Gastrocnemius medialis (tissue), 4 donors: Measurements from ENCODE around the gene STX11. TPM values are rescaled to one million over a fixed set of nuclear protein-coding genes. Genes with fewer than 3 reads are reported as not detected.
A peak's percentile ranks its signal among the peaks of the same experiment; 100 is the strongest.

Source experiments
- ATAC-seq, 2 donors: fragments of 150-250 bp; one replicate each; pipeline ENCODE4 v1.9.1; 2016
- DNase-seq, 2 donors: peaks; one replicate each; pipeline ENCODE4 v3.0.0-alpha.2; 2019
- H3K27ac ChIP-seq, 4 donors: fragments of 200-600 bp; sonication (generic); 1 replicate in 1 of 4; 2 replicates in 3 of 4; pipeline ENCODE4 v1.5.1; 2016 to 2018; ENCODE audit warnings: mild to moderate bottlenecking in 2 of 4, moderate library complexity in 1 of 4
- H3K27me3 ChIP-seq, 3 donors: fragments of 200-600 bp; sonication (generic) in 2 of 3; 1 replicate in 1 of 3; 2 replicates in 2 of 3; pipeline versions ENCODE4 v1.5.1 to v1.6.0; 2016 to 2019; ENCODE audit warnings: mild to moderate bottlenecking in 1 of 3, moderate library complexity in 1 of 3
- H3K36me3 ChIP-seq, 2 donors: fragments of 200-600 bp; sonication (generic) in 1 of 2; one replicate each; pipeline ENCODE4 v1.5.1; 2017 to 2018
- H3K4me1 ChIP-seq, 2 donors: fragments of 200-600 bp; sonication (generic) in 1 of 2; one replicate each; pipeline ENCODE4 v1.5.1; 2016 to 2017; ENCODE audit warnings: mild to moderate bottlenecking in 2 of 2
- H3K4me3 ChIP-seq, 4 donors: fragments of 200-600 bp; sonication (generic) in 3 of 4; 1 replicate in 1 of 4; 2 replicates in 3 of 4; pipeline ENCODE4 v1.5.1; 2016 to 2019; ENCODE audit warnings: mild to moderate bottlenecking in 2 of 4
- H3K9me3 ChIP-seq, 3 donors: fragments of 200-600 bp; sonication (generic) in 2 of 3; 1 replicate in 1 of 3; 2 replicates in 2 of 3; pipeline ENCODE4 v1.5.1; 2016 to 2019
- POLR2A ChIP-seq, 2 donors: fragments of 450-650 bp; IDR thresholded peaks; one replicate each; pipeline ENCODE4 v1.6.1; 2017; ENCODE audit warnings: antibody characterized with exemption in 2 of 2, mild to moderate bottlenecking in 2 of 2, moderate library complexity in 2 of 2
- in situ Hi-C, 4 donors: fragments of 200-750 bp; cut with MboI; loops; one replicate each; pipeline versions ENCODE4 v1.15.0 to v1.8.0; 2017; ENCODE audit warnings: low sequenced_read_pairs in 4 of 4
- intact Hi-C: fragments of 100-400 bp; cut with DNase I; formaldehyde crosslinking; loops from one replicate; pipeline ENCODE4 v1.15.1; 2023; ENCODE audit warnings: low total_unique reads
- total RNA-seq, 4 donors: library from RNA; depleted of rRNA; stranded (reverse); fragments of >200 nt; gene quantifications; one replicate each; pipeline versions ENCODE4 v1.1.0 to v1.2.3, GENCODE V29; 2016
- TF ChIP-seq, protein P1 (sequence below), 5 experiments: fragments of 450-650 bp in 3 of 5; fragments of 200-600 bp in 2 of 5; sonication (generic) in 2 of 5; IDR thresholded peaks in 4 of 5; conservative IDR thresholded peaks in 1 of 5; 1 replicate in 4 of 5; 2 replicates in 1 of 5; pipeline ENCODE4 v1.5.1; 2016 to 2019; ENCODE audit warnings: antibody characterized with exemption in 5 of 5, mild to moderate bottlenecking in 3 of 5, moderate library complexity in 3 of 5

Gene STX11
- total RNA-seq, 4 donors from 2014 or later, result 2.0 to 5.2 (median 4.3) TPM

DNA sequence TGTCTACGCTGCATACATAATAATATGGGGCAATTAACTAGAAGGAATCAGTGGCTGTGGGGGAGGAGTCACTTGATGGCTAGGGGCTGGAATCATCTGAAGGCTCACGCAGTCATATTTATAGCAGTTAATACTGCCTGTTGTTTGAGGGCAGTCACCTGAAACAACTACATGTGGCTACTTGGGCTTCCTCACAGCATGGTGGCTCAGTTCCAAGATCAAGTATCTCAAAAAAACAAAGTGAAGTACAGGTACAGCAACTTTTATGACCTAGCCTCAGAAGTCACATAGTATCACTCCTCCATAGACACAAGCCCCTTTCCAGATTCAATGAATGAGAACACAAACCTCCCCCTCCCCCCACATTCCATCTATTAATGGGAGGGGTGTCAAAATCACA is 63.7 kb downstream of the STX11 start:
- ATAC-seq (no peak), DNase-seq (no peak)
- TF ChIP-seq, protein P1, sequence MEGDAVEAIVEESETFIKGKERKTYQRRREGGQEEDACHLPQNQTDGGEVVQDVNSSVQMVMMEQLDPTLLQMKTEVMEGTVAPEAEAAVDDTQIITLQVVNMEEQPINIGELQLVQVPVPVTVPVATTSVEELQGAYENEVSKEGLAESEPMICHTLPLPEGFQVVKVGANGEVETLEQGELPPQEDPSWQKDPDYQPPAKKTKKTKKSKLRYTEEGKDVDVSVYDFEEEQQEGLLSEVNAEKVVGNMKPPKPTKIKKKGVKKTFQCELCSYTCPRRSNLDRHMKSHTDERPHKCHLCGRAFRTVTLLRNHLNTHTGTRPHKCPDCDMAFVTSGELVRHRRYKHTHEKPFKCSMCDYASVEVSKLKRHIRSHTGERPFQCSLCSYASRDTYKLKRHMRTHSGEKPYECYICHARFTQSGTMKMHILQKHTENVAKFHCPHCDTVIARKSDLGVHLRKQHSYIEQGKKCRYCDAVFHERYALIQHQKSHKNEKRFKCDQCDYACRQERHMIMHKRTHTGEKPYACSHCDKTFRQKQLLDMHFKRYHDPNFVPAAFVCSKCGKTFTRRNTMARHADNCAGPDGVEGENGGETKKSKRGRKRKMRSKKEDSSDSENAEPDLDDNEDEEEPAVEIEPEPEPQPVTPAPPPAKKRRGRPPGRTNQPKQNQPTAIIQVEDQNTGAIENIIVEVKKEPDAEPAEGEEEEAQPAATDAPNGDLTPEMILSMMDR (IDR thresholded peaks at IDR 0.05 in 4 of 5, conservative IDR thresholded peaks at IDR 0.05 in 1 of 5), result no peak
- no peak for TF ChIP-seq POLR2A (IDR thresholded peaks at IDR 0.05)
- Histone ChIP-seq H3K36me3 (no peaks in the 10 kb centered on the region), H3K4me3 (no peak overlapping the region), H3K9me3 (no peaks in the 10 kb centered on the region), H3K27ac (no peak overlapping the region), H3K4me1 (peaks cover 10 to 15% of the 10 kb centered on the region in 2 donors), H3K27me3 (no peaks in the 10 kb centered on the region)
- in situ Hi-C loops, result loop anchor here in 3 of 4 donors (10.0 to 25.0 kb wide), 4 partner anchors 71 to 273 kb away; partner anchors contain the start of gene UTRN (in 1 of the 3)
- intact Hi-C loops, result loop anchor here (10.0 kb wide), 1 partner anchor 639 kb away; no protein-coding TSS in a partner anchor

DNA sequence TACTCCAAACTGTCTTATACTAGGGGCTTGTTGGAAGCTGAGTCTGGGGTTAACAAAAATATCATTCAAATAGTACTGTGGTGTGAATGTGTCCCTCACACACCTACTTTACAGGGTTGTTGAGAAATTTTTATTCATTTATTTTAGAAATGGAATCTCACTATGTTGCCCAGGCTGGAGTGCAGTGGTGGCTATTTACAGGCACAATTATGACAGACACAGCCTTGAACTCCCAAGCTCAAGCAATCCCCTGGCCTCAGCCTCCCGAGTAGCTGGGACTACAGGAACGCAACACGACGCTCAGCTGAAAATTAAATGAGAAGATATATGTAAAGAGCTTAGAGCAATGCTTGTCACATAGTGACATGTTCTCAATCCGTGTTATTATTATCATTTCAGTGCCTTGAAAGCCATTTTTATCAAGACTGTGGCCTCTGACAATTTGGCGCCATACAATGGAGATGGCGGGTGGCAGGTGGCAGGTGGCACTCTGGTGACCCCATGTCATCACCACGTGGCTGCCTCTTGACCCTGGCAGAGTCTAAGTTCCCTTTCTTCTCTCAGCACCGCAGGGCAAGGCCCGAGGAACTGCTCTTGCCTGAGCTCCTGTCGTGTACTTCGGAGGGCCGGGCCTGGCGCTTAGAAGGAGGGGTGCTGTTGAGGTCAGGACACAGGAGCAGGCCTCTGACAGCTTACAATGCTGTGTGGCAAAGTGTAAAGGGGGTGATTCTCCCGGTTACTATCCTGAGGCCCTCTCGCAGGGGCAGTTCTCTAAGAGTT is 64.5 kb downstream of the STX11 start:
- peak overlapping the region; percentile 86 to 92 (median 88) for H3K27ac ChIP-seq
- in situ Hi-C loops (loop anchor here (5.0 to 25.0 kb wide), 7 partner anchors 70 to 272 kb away; partner anchors contain the start of gene UTRN (in 2 of the 4)), intact Hi-C loops (loop anchor here (1.0 to 10.0 kb wide), 5 partner anchors 52 to 640 kb away; partner anchors contain the start of gene STX11)
- H3K27me3 ChIP-seq, result no peaks in the 10 kb centered on the region
- ATAC-seq (no peak), DNase-seq (no peak)
- H3K9me3 ChIP-seq, result no peaks in the 10 kb centered on the region
- H3K4me1 ChIP-seq, result peaks cover 10 to 15% of the 10 kb centered on the region in 2 donors
- no peaks in the 10 kb centered on the region for H3K36me3 ChIP-seq
- H3K4me3 ChIP-seq, result peak overlapping the region in 3 of 4 donors; percentile 54 to 82 (median 75)
- no peak for TF ChIP-seq POLR2A (IDR thresholded peaks at IDR 0.05)
- TF ChIP-seq, protein P1 (IDR thresholded peaks at IDR 0.05 in 4 of 5, conservative IDR thresholded peaks at IDR 0.05 in 1 of 5), result no peak

DNA sequence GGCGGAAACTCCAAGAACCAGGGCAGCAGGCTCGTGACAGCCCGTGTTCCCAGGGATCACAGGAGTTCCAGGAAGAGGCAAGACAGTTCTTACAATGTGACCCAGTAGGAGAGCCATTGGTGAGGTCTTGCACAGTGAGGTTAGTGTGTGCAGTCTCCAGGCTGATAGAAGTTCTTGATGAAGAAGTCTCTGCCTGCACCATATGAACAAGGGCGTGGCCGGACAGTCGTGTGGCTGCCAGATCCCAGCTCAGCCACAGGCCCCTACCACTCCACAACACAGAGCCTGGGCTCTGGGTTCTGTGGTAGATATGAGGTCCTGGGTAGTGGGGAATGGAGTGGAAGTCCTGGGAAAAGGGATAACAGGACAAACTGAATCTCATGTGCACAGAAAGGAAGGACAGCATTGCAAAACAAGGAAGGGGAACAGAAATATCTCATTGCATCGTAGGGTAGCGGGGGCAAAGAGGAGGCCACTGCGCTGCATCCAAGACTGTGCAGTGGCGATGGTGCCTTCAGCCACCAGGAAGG is 65.2 kb downstream of the STX11 start:
- peak in 1 of 2 donors; percentile 25 for DNase-seq

DNA sequence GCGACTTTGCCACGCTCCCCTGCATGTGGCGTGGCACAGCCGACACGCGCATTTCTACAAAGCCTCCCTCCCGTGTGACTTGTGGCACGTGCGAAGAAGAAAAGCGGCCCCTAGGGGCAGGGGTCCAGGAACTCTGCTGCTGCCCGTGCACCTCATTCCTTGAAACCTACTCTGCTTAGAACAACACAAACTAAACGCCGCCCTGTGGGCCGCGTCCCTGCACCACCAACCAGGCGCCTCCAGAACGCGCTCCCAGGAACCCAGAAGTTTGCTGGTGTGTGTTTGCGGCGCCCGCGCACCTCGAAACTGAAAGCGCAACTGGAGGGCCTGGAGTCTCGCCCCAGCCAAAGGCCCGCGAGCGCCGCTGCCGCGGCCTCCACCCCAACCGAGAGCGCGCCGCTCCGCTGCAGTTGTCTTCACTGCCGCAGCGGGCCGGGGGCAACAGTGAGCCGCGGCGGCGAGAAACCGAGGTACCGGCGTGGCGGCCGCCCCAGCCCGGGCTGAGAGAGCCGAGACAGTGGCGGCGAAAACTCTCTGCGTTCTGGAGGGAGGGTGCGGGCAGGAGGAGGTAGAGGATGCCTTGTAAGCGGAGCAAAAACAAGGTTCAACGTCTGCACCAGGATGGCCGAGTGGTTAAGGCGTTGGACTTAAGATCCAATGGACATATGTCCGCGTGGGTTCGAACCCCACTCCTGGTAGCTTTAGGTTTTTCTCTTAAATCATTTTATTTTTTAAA is 65.8 kb downstream of the STX11 start:
- H3K27ac ChIP-seq, result peak overlapping the region; percentile 86 to 92 (median 88)
- no peaks in the 10 kb centered on the region for H3K27me3 ChIP-seq
- DNase-seq, result peak; percentile 88 to 93
- TF ChIP-seq, protein P1 (IDR thresholded peaks at IDR 0.05 in 4 of 5, conservative IDR thresholded peaks at IDR 0.05 in 1 of 5), result peak; percentile 71 to 96 (median 85)
- peak; percentile 18 to 34 for TF ChIP-seq POLR2A (IDR thresholded peaks at IDR 0.05)
- H3K9me3 ChIP-seq, result no peaks in the 10 kb centered on the region
- in situ Hi-C loops, result loop anchor here (5.0 to 25.0 kb wide), 7 partner anchors 69 to 271 kb away; partner anchors contain the start of gene UTRN (in 2 of the 4)
- H3K4me1 ChIP-seq, result peaks cover 10 to 15% of the 10 kb centered on the region in 2 donors
- ATAC-seq, result peak; percentile 92 to 93
- intact Hi-C loops, result loop anchor here (1.0 to 10.0 kb wide), 8 partner anchors 51 to 641 kb away; partner anchors contain the start of gene STX11
- peak overlapping the region; percentile 54 to 82 (median 77) for H3K4me3 ChIP-seq
- H3K36me3 ChIP-seq, result no peaks in the 10 kb centered on the region

More for the DNA sequence above, 65.2 kb downstream of the STX11 start:
- TF ChIP-seq, protein P1 (IDR thresholded peaks at IDR 0.05 in 4 of 5, conservative IDR thresholded peaks at IDR 0.05 in 1 of 5), result no peak
- TF ChIP-seq POLR2A (IDR thresholded peaks at IDR 0.05), result no peak
- Histone ChIP-seq H3K4me3 (peak overlapping the region; percentile 54 to 82 (median 77)), H3K4me1 (peaks cover 10 to 15% of the 10 kb centered on the region in 2 donors), H3K27ac (peak overlapping the region; percentile 86 to 92 (median 88)), H3K36me3 (no peaks in the 10 kb centered on the region), H3K27me3 (no peaks in the 10 kb centered on the region), H3K9me3 (no peaks in the 10 kb centered on the region)
- intact Hi-C loops (loop anchor here (1.0 to 10.0 kb wide), 5 partner anchors 52 to 641 kb away; partner anchors contain the start of gene STX11), in situ Hi-C loops (loop anchor here (5.0 to 25.0 kb wide), 7 partner anchors 69 to 272 kb away; partner anchors contain the start of gene UTRN (in 2 of the 4))
- ATAC-seq, result peak; percentile 4 to 34
